Stimulated activated CD8-positive, alpha-beta memory T cell treated with anti-CD3 and anti-CD28 coated beads, Interleukin-2, amount 100 ng/mL, for 48 hours (primary cell): ENCODE results near the gene B3GAT3.
"Not testable (repeated sequence)": the region's sequence is repeated elsewhere in the genome, so short reads cannot be mapped to it uniquely, and the experiment has no call there.

ENCODE experiments used
- DNase-seq, 2 donors: peaks; one replicate each; pipeline ENCODE4 v3.0.0-alpha.2; 2020; ENCODE audit warnings: low read depth in 2 of 2

The B3GAT3 gene

DNA sequence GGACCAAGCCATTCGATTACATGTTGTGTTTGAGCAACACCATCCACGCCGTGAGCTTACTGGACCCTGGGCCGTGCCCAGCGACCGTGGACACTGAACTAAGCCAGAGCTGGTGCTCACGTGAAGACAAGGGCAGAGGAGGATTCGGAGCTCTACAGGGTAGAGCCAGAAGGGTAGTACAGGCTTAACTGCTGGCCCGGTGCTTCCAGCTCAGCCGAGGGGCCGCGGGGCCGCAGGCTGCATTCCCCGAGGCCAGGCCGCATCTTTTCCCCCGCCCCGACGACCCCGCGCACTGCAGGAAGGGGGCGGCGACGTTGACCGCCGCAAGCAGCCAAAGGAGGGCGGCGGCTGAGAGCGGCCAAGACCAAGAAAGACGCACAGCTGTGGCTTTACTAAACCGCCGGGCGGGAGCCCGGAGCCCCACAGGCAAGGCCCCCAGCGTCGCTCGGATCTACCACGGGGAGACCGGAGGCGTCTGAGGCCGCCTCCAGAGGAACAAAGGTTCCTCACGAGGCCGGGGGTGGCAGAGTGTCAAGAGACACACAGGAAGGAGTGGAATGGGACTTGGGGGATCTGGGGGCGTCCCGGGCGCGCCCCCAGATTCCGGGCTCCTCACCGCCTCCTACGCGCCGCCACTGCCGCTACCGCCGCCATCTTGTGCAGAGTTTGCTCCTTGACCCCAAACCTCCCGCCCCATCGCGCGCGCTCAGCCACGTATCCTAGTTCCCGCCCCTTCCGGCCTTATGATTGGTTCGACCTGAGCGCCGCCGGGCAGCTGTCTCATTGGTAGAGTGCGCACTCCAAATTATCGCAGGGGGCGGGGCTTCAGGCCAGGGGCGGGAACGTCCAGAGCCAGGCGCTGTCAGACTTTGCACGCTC is 24.4 kb upstream of the B3GAT3 start, which contains the start of gene GANAB:
GANAB (minus strand) TSS at position 668 of the 879 bp plus-strand sequence; CDS start at position 654, 14 bp downstream.
- peak; percentile 99 to 100 for DNase-seq

DNA sequence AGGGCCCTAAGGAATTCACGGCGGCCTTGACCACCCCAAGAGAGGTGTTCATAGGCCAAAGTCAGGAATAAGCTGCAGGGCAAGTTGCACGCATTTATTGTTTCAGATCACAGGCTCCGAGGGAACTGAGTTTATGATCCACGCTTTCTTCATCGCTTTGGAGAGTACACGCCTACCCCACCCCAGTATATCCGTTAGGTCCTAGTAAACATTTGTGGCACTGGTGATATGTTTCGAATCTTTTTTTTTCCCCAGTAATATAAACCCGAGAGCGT is 23.8 kb upstream of the B3GAT3 start:
- no peak for DNase-seq

- DNase-seq, result no peak
These were observed 22.4 kb upstream of the B3GAT3 start for GRCh38 chr11:62644220-62644619.

DNA sequence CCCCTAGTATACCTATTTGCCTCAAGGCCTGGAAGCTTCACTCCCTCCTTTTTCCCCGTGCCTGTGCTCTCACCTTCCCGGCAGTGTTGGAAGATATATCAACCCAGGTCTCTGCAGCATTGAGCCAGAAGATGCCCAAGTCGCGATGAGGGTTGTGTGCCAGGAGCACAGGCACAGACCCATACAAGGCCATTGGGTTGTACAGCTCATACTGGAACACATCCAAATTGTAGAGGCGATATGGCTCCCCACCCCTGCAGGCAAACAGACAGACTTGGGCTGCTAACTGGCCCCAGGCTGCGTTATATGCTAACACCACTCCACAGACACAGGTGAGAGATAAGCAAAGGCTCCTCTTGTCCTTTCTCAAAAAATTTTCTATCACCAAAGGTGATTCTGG is 10.7 kb upstream of the B3GAT3 start:
- DNase-seq, result no peak

DNA sequence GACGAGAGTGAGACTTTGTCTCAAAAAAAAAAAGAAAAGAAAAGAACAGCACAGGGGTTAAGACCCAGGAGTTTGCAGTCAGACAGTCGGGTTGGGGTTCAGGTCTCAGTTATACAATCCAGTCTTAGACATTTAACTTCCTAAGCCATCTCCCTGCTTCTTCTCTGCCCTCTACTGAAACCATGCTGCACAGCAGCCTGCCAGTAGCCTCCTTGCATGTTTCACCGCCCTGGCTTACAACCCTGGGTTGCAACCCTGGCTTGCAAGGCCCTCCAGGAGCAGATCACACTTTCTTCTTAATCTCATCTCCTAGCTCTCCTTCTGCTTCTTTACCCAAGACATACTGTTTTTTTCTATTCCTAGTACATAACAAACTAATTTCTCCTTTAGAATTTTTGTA is 5.9 kb upstream of the B3GAT3 start:
- no peak for DNase-seq

- DNase-seq, result no peak
These were observed 797 bp upstream of the B3GAT3 start for GRCh38 chr11:62622476-62623089.

DNA sequence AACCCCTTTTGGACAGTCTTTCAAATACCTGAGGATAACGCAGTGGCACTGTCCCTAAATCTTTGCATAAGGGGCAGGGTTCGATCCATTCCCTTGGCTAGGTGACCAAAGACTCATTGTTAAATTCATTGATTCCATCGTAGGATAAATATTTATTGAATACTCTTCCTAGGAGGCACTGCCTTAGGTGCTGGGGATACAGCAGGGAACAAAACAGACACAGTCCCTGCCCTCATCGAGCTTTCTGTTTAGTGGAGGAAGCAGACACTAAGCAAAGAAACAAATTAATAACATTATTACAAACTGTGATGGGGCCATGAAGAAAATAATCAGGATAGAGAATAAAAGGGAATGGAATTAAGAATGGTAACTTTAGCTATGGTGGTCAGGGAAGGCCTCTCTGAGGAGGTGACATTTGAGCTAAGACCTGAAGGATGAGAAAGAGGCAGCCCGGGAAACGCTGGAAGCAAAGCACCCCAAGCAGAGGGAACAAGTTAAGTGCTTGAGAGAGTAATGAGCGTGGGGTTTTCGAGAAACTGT is 689 bp downstream of the B3GAT3 start:
- DNase-seq, result no peak

DNA sequence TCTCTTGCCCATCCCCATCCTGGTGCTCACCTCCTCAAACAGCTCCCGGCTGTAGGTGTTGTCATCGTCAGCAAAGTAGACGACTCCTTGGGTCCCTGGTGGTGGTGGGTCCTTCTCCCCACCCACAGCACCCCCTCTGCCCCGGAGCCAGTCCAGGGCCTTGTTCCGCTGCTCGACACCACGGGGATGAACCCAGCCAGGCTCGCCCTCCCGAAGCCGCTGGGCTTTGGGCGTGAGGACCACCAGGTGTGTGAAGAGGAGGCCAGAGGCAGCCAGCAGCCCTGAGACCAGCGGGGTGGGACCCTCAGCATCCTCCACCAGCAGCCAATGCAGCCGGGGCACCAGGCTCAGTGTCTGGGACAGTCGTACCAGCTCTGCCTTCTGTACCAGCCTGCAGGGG is 4.8 kb downstream of the B3GAT3 start:
- not testable (repeated sequence) for DNase-seq

GRCh38 chr11:62615521-62615920 is 6.3 kb downstream of the B3GAT3 start:
- no peak for DNase-seq

DNA sequence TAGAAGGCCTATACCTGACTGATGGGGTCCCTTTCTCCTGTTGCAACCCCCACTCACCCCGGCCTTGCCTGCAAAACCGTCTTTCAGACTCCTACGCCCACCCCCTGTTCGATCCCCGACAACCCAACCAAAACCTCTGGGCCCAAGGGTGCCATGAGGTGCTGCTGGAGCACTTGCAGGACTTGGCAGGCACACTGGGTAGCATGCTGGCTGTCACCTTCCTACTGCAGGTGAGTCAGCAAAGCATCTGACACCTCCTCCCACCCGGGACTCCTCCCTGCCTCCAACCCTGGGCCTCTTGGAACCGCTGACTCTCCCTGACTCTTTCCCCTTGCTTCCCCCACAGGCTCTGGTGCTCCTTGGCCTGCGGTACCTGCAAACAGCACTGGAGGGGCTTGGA is 7.5 kb downstream of the B3GAT3 start:
- peak; percentile 32 for DNase-seq

GRCh38 chr11:62613291-62613778 is 8.5 kb downstream of the B3GAT3 start:
- no peak for DNase-seq

DNA sequence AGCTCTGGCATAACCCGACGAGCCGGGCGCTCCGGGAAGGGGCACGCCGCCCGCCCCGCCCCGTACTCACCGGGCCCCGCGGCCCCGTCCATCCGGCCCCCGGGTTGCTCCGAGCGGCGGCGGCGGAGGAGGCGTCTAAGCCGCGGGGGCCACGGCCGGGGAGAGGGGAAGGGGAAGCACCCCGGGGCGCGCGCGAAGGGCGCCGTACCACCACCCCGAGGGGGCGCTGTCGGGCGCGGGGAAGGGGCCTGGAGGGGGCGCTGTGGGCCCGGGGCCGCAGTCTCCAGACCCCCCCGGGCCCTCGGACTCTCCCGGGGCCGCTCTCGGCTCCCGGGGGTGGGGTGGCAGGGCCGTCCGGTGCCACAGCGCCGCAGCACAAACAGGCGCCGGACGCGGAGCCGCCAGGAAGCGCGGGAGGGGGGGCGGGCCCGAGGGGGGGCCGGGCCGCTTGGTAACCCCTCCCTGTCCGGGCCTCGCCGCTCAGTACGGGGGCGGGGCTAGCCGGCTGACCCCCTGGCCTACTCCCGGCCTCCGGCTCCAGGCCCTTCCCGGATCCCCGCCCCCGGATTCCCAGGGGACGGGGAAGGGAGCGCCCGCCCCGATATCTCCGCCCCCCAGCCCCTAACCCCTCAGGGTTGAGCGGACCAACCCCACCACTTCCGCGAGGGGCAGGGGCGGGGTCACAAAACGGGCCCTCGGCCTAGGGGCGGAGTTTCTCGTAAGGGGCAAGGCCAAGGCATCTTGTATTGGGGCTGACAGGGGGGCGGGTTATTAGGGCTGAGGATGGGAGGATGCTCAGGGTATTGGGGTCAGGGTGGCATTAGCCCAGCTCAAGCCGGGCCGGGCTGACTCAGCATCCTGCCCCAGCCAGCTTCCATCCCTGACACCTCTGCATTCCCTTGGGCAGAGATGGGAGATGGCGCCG is 9.2 kb downstream of the B3GAT3 start, which contains the start of the genes EML3 and ROM1:
EML3 (minus strand) TSS at position 410 of the 925 bp plus-strand sequence; CDS start at position 92, 318 bp downstream.
ROM1 (plus strand) TSS at position 892 of the 925 bp plus-strand sequence; CDS start at position 917, 25 bp downstream.
- DNase-seq, result peak; percentile 78 to 81

GRCh38 chr11:62611705-62612365 is 10.0 kb downstream of the B3GAT3 start:
- peak; percentile 37 to 48 for DNase-seq

GRCh38 chr11:62610814-62611704 is 10.7 kb downstream of the B3GAT3 start:
- no peak for DNase-seq

DNA sequence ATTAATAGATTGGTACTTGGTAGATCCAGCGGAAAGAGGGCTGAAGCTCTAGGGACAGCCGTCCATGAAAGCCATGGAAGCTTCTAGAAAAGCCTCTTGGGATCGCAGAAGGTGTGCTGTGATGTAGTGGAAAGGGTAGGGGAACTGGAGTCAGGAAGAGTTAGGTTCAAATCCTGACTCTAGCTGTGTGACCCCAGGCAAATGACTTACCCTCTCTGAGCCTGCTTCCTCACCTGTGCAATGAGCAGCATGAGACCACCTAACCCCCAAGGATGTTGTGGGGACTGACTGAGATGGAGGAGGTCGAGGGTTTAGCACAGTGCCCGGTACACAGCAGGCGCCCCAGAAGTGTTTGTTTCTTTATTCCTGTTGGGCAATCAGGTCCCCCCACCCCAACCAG is 11.4 kb downstream of the B3GAT3 start:
- DNase-seq, result no peak

DNA sequence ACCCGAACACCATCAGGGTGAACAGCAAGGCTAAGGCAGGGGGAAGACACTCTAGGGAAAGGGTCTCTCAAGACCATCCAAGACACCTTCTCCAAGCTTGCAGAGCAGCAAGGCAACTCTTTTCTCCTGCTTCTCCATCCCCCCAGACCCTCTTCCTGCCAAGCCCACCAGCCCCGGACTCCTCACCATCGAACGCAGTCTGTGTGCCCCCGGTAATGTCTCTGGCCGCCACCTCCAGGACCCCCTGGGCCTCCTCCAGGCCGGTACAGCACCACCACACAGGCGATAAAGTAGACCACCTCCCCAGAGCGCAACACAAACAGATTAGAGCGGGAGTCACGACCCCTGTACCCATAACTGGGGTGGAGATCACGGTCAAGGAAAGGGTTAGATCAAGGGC is 13.0 kb downstream of the B3GAT3 start:
- no peak for DNase-seq

- no peak for DNase-seq
These were observed 14.1 kb downstream of the B3GAT3 start for GRCh38 chr11:62607714-62608113.

GRCh38 chr11:62605902-62606301 is 15.9 kb downstream of the B3GAT3 start:
- DNase-seq, result no peak

DNA sequence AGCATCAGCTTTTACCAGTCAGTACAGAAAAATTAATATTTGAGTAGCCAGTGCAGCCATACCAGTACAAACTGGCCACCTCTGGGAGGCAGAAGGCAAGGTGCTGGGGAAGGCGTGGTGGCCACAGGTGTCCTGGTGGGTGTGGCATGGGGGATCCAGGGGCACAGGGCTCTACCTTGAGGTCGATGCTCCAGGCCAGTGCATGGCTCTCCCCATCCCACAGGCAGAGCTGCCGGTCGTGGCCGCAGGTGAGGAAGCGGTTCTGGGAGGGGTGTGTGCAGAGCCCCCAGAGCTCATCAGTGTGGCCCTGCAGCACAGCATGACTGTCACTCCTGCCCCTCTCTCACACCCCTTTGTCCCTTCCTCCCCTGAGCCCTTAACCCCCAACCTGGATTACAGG is 16.3 kb downstream of the B3GAT3 start:
- no peak for DNase-seq
